Gastroesophageal sphincter (tissue), 3 donors: Measurements from ENCODE around the gene ZNF444.

ENCODE experiments used
- CTCF ChIP-seq, 4 experiments: fragments of 200-600 bp in 2 of 4; fragments of 450-650 bp in 2 of 4; sonication (generic) in 1 of 4; IDR thresholded peaks; one replicate each; pipeline ENCODE4 v1.5.1; 2017 to 2019; ENCODE audit warnings: antibody characterized with exemption in 4 of 4, mild to moderate bottlenecking in 2 of 4, moderate library complexity in 2 of 4
- EP300 ChIP-seq: sonication (generic); formaldehyde crosslinking; IDR thresholded peaks from one replicate; pipeline ENCODE4 v1.6.1; 2017; ENCODE audit warnings: antibody characterized with exemption, mild to moderate bottlenecking
- POLR2A ChIP-seq, 2 donors: fragments of 450-650 bp; IDR thresholded peaks; one replicate each; pipeline ENCODE4 v1.6.1; 2017; ENCODE audit warnings: antibody characterized with exemption in 2 of 2, mild to moderate bottlenecking in 2 of 2, moderate library complexity in 1 of 2
- POLR2AphosphoS5 ChIP-seq: sonication (generic); formaldehyde crosslinking; IDR thresholded peaks from one replicate; pipeline ENCODE4 v1.6.1; 2017; ENCODE audit warnings: antibody characterized with exemption

GRCh38 chr19:56162258-56162657, 21.2 kb downstream of the ZNF444 start:
- TF ChIP-seq POLR2A (IDR thresholded peaks at IDR 0.05) (no peak), CTCF (IDR thresholded peaks at IDR 0.05) (no peak), EP300 (no peak), POLR2AphosphoS5 (no peak)
